ENCODE data around the gene RUNX2.
A peak's percentile ranks its signal among the peaks of the same experiment; 100 is the strongest.

RUNX2 gene

DNA sequence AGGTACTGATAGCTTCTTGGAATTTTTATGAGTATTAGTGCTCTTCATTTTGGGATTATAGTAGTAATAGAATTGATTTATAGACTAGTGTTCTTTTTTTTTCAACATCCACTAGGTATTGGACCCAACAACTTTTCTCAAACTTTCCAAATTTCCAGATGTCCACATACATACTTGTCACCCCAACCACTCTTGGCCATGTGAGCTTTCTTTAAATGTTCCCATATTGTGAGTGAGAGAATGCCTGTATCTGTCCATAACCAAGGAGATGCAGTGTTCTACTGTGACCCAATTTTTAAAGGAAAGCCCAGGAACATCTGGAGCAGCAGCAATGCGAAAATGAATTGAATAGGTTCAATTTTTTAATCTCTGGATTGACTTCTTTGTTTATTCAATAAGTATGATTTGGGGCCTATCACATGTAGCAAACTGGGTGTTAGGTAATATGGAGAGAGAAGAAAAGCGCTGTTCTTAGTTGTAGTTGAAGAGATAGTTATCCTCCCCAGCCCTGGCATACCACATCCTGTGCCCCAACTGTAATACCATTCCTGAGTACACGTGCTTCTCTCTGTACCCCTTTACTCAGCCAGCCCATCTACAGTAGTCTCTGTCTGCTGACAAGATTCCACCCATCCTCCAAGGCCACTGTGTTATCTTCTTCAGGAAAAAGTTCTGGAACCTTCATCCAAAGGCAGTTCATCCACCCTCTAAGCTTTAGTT is 166.4 kb downstream of the RUNX2 start:
- TF ChIP-seq ZFX (IDR thresholded peaks at IDR 0.05): no peak
- TF ChIP-seq, protein P1, sequence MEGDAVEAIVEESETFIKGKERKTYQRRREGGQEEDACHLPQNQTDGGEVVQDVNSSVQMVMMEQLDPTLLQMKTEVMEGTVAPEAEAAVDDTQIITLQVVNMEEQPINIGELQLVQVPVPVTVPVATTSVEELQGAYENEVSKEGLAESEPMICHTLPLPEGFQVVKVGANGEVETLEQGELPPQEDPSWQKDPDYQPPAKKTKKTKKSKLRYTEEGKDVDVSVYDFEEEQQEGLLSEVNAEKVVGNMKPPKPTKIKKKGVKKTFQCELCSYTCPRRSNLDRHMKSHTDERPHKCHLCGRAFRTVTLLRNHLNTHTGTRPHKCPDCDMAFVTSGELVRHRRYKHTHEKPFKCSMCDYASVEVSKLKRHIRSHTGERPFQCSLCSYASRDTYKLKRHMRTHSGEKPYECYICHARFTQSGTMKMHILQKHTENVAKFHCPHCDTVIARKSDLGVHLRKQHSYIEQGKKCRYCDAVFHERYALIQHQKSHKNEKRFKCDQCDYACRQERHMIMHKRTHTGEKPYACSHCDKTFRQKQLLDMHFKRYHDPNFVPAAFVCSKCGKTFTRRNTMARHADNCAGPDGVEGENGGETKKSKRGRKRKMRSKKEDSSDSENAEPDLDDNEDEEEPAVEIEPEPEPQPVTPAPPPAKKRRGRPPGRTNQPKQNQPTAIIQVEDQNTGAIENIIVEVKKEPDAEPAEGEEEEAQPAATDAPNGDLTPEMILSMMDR (conservative IDR thresholded peaks at IDR 0.05): no peak
- H3K27ac ChIP-seq: no peak overlapping the region

DNA sequence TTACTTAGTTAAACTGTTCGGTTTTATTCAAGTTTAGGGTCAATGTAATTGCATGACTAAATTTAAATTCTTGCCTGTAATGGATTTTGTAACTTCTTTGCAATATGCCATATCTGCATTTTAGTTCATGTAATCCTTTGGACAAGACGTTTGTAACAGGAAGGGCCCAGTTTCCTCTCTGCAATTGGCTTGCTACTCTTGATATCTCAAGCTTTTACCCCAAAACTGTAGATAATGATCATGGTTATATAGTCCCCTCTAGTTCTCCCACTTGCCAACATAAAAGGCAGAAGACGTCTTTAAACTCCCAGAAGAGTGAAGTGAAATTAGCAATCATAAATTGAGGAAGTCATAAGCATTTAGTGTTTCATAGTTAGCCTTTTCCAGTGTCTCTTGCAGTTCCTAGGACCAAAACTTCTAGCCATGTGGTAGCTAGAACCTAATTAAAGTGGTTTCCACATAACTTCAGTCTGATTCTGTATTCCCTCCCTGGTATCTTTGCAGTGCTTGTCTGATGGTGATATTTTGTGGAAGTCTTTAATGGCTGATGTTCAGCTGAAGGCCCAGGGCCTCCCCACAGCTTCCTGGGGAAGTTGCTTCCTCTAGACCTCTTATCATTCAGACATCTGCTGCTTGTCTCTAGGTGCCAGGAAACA is 167.4 kb downstream of the RUNX2 start:
- H3K27ac ChIP-seq: no peak overlapping the region
- no peak for TF ChIP-seq ZFX (IDR thresholded peaks at IDR 0.05)
- TF ChIP-seq, protein P1 (conservative IDR thresholded peaks at IDR 0.05): no peak

DNA sequence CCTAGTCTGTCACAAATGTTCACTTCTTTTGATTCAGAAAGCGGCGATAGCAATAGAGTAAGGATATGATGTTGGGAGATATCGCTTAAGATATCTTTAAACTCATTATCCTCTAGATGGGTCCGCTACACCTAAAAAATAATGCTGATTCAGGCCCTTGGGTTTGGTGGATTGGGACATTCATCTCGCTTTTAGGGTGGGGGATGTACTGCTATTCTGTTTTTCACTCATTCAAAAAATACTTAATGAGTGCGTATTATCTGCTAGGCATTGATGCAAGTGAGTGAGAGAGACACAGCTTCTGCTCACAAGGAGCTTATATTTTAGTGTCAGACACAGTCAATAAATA is 167.9 kb downstream of the RUNX2 start:
- TF ChIP-seq, protein P1 (conservative IDR thresholded peaks at IDR 0.05): no peak
- TF ChIP-seq ZFX (IDR thresholded peaks at IDR 0.05): no peak
- no peak overlapping the region for H3K27ac ChIP-seq

DNA sequence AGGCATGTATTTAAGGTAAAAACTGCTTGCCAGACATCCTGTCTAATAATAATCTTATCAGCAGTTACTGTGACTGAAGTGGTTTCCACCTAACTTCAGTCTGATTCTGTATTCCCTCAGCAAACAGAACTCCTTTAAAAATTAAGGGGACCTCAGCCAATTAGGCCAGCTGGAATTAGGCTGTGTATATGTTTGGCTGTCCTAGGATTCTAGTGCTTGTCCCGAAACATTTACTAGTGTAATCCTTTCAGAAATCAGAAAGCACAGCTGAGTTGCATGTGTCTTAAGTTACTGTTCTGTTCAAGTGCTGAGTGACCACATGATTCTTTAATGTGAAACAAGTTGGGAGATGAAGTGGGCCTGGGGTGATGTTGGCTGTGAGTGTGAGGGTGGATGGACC is 170.5 kb downstream of the RUNX2 start:
- H3K27ac ChIP-seq: no peak overlapping the region
- TF ChIP-seq, protein P1 (conservative IDR thresholded peaks at IDR 0.05): no peak
- TF ChIP-seq ZFX (IDR thresholded peaks at IDR 0.05): no peak

DNA sequence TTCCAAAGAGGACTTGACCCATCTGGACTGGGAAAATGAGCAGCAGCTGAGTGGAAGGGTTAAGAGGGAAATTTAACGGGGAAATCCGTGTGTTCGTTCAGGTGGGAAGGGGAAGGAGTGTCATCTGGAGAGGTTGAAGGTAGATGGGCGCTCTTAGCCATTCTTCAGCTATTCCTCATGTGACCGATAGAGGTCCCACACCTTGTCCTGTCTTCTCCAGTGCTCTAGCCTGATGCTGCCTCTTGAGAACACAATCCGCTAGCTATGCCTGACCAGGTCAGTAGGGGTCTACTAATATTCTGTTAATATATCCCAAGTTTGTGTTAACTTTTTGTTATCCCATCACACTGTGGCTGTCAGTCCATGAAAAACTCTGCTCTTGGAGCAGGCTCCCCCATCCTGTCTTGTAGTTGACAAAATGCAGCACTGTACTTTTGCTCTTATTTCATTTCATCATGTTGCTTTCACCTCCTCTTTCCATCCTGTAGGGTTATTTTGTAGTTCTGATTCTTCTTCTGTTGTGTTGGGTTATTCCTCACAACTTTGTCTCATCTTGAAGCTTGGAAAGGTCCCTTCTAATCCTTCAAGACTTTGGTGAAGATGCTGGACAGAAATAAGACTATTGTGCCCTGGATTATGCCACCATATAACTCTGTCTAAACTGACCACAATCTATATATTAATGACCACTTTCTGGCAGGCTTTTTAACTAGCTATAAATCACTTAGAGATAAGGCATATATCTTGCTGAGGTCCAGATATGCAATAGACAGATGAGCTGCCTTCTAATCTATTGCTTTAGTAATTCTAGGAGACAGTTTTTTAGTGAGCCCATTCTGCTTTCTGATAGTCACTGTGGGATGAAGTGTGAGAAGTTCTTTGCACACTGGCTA is 173.0 kb downstream of the RUNX2 start:
- H3K27ac ChIP-seq: no peak overlapping the region
- TF ChIP-seq, protein P1 (conservative IDR thresholded peaks at IDR 0.05): peak; percentile 61
- no peak for TF ChIP-seq ZFX (IDR thresholded peaks at IDR 0.05)

DNA sequence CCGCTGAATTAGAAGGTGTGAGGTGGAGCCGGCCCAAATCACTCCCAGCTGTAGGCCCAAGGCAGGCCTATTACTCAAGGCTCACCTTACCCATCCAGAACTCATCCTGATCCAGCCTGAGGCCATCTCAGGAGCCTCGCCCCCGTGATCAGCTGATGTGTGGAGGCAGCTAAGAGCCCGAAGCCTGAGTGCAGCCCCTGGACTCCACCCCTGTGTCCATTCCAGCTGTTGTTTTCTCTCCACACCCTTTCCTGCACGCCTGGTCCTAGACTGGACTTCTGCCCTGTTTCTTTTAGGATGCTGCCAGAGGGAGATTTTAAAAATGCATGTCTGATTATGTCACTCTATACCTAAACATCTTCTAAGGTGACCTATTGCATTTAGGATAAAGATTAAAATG is 174.3 kb downstream of the RUNX2 start:
- TF ChIP-seq, protein P1 (conservative IDR thresholded peaks at IDR 0.05): no peak
- TF ChIP-seq ZFX (IDR thresholded peaks at IDR 0.05): no peak

DNA sequence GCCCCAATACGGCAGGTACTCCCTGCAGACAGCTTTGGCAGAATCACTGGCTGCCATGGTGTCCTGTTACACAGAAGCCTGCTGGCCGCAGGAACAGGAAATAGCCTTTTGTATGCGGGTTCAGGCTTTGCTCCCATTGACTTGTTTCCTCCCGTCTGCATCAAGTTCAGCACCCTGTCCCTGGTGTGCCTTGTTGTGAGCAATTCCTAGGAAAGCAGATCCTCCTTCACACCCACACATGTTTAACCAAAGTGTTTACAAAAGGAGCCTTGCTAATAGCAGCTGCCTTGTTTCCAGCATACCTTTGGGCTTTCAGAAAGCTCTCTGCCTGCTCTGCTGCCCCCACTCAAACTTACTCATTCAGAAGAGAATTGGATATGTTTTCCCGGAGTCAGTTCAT is 176.8 kb downstream of the RUNX2 start:
- no peak for TF ChIP-seq ZFX (IDR thresholded peaks at IDR 0.05)
- TF ChIP-seq, protein P1 (conservative IDR thresholded peaks at IDR 0.05): no peak
- H3K27ac ChIP-seq: peak overlapping the region; percentile 44

More for the DNA sequence above, 174.3 kb downstream of the RUNX2 start:
- no peak overlapping the region for H3K27ac ChIP-seq

Data from C4-2B (cell line).